ENCODE measurements around the gene MRPL4. TPM values are rescaled to one million over a fixed set of nuclear protein-coding genes. Genes with fewer than 3 reads are reported as not detected.

MRPL4 gene
- total RNA-seq, 1 donor from 2014 or later = 55.0 TPM

GRCh38 chr19:10207026-10207425, 45.0 kb upstream of the MRPL4 start:
- no peak overlapping the region for H3K4me3 ChIP-seq
- H3K9me3 ChIP-seq = no peaks in the 10 kb centered on the region
- no peaks in the 10 kb centered on the region for H3K36me3 ChIP-seq
- DNase-seq (ENCODE audit: extremely low spot score in 2 of 2) = no peak
- H3K27ac ChIP-seq = no peak overlapping the region
- TF ChIP-seq, protein P1, sequence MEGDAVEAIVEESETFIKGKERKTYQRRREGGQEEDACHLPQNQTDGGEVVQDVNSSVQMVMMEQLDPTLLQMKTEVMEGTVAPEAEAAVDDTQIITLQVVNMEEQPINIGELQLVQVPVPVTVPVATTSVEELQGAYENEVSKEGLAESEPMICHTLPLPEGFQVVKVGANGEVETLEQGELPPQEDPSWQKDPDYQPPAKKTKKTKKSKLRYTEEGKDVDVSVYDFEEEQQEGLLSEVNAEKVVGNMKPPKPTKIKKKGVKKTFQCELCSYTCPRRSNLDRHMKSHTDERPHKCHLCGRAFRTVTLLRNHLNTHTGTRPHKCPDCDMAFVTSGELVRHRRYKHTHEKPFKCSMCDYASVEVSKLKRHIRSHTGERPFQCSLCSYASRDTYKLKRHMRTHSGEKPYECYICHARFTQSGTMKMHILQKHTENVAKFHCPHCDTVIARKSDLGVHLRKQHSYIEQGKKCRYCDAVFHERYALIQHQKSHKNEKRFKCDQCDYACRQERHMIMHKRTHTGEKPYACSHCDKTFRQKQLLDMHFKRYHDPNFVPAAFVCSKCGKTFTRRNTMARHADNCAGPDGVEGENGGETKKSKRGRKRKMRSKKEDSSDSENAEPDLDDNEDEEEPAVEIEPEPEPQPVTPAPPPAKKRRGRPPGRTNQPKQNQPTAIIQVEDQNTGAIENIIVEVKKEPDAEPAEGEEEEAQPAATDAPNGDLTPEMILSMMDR (IDR thresholded peaks at IDR 0.05) = no peak
- TF ChIP-seq POLR2AphosphoS5 (IDR thresholded peaks at IDR 0.05; ENCODE audit: insufficient read depth in 1 of 2, low read depth in 1 of 2) = no peak
- TF ChIP-seq POLR2A (IDR thresholded peaks at IDR 0.05) = no peak
- intact Hi-C loops (cut with DNase I) = no loop called here
- no peaks in the 10 kb centered on the region for H3K27me3 ChIP-seq
- H3K4me1 ChIP-seq = no peaks in the 10 kb centered on the region

GRCh38 chr19:10209315-10209714, 42.7 kb upstream of the MRPL4 start:
- H3K9me3 ChIP-seq = no peaks in the 10 kb centered on the region
- no peak for DNase-seq (ENCODE audit: extremely low spot score in 2 of 2)
- no peaks in the 10 kb centered on the region for H3K27me3 ChIP-seq
- TF ChIP-seq, protein P1 (IDR thresholded peaks at IDR 0.05) = no peak
- TF ChIP-seq POLR2AphosphoS5 (IDR thresholded peaks at IDR 0.05; ENCODE audit: insufficient read depth in 1 of 2, low read depth in 1 of 2) = no peak
- TF ChIP-seq POLR2A (IDR thresholded peaks at IDR 0.05) = no peak
- H3K4me3 ChIP-seq = no peak overlapping the region
- H3K4me1 ChIP-seq = no peaks in the 10 kb centered on the region
- intact Hi-C loops (cut with DNase I) = no loop called here
- H3K36me3 ChIP-seq = no peaks in the 10 kb centered on the region
- no peak overlapping the region for H3K27ac ChIP-seq

GRCh38 chr19:10211061-10211460, 41.0 kb upstream of the MRPL4 start:
- H3K36me3 ChIP-seq = no peaks in the 10 kb centered on the region
- DNase-seq (ENCODE audit: extremely low spot score in 2 of 2) = no peak
- no peak overlapping the region for H3K27ac ChIP-seq
- H3K4me1 ChIP-seq = no peaks in the 10 kb centered on the region
- no peaks in the 10 kb centered on the region for H3K27me3 ChIP-seq
- TF ChIP-seq, protein P1 (IDR thresholded peaks at IDR 0.05) = no peak
- TF ChIP-seq POLR2AphosphoS5 (IDR thresholded peaks at IDR 0.05; ENCODE audit: insufficient read depth in 1 of 2, low read depth in 1 of 2) (no peak), POLR2A (IDR thresholded peaks at IDR 0.05) (no peak)
- H3K4me3 ChIP-seq = no peak overlapping the region
- intact Hi-C loops (cut with DNase I) = loop anchor here (10.0 kb wide), 1 partner anchor 1556 kb away; no protein-coding TSS in a partner anchor
- H3K9me3 ChIP-seq = no peaks in the 10 kb centered on the region

GRCh38 chr19:10211691-10212090, 40.3 kb upstream of the MRPL4 start:
- no peaks in the 10 kb centered on the region for H3K36me3 ChIP-seq
- no peaks in the 10 kb centered on the region for H3K9me3 ChIP-seq
- TF ChIP-seq POLR2AphosphoS5 (IDR thresholded peaks at IDR 0.05; ENCODE audit: insufficient read depth in 1 of 2, low read depth in 1 of 2) (no peak), POLR2A (IDR thresholded peaks at IDR 0.05) (no peak)
- TF ChIP-seq, protein P1 (IDR thresholded peaks at IDR 0.05) = no peak
- H3K4me1 ChIP-seq = no peaks in the 10 kb centered on the region
- intact Hi-C loops (cut with DNase I) = loop anchor here (10.0 kb wide), 1 partner anchor 1557 kb away; no protein-coding TSS in a partner anchor
- no peaks in the 10 kb centered on the region for H3K27me3 ChIP-seq
- H3K27ac ChIP-seq = no peak overlapping the region
- no peak for DNase-seq (ENCODE audit: extremely low spot score in 2 of 2)
- H3K4me3 ChIP-seq = no peak overlapping the region

DNA sequence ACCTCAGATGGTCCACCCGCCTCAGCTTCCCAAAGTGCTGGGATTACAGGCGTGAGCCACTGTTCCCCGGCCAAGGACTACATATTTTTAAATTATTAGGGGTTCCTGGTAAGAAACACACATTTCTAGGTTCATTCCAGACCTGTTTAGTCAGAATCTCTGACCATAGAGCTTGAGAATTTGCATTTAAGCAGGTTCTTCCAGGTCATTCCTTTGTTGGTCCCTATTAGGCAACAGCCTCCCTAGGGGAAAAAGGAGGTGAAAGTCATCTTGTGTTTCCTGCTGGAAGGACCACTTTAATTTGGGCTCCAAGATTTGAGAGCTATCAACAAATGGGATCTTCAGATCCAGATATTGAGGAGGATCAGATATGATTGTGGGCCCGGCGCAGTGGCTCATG, 37.2 kb upstream of the MRPL4 start:
- H3K9me3 ChIP-seq = no peaks in the 10 kb centered on the region
- intact Hi-C loops (cut with DNase I) = loop anchor here (10.0 kb wide), 1 partner anchor 1560 kb away; no protein-coding TSS in a partner anchor
- no peak overlapping the region for H3K27ac ChIP-seq
- no peaks in the 10 kb centered on the region for H3K27me3 ChIP-seq
- H3K4me3 ChIP-seq = no peak overlapping the region
- H3K36me3 ChIP-seq = no peaks in the 10 kb centered on the region
- H3K4me1 ChIP-seq = no peaks in the 10 kb centered on the region
- DNase-seq (ENCODE audit: extremely low spot score in 2 of 2) = no peak
- TF ChIP-seq POLR2A (IDR thresholded peaks at IDR 0.05) = no peak
- no peak for TF ChIP-seq POLR2AphosphoS5 (IDR thresholded peaks at IDR 0.05; ENCODE audit: insufficient read depth in 1 of 2, low read depth in 1 of 2)
- TF ChIP-seq, protein P1 (IDR thresholded peaks at IDR 0.05) = no peak
